ENCODE data around the gene ZNF69.

Gene ZNF69

DNA sequence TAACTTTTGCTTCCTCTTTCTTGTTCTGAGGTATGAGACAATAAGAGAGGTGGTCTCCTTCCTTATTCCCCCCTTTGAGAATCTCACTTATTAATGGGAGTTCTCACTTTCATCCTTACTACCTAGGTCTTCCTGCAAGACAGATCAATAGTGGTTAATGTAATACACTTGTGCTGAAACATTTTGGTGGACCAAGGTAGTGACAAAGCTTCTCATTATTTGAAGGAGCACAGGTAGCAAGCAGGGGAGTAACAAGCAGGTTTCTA is 55.2 kb downstream of the ZNF69 start:
- Histone ChIP-seq H4K91ac (ENCODE audit: low read depth, low read length, poor library complexity) (no peak overlapping the region), H3K79me1 (ENCODE audit: low read depth, low read length) (peaks cover 8% of the 10 kb centered on the region), H2BK15ac (ENCODE audit: low read length) (no peak overlapping the region), H3K23ac (ENCODE audit: low read depth, low read length, poor library complexity) (no peak overlapping the region), H3K9me3 (replicated peaks in 1 of 2; ENCODE audit: control insufficient read depth in 2 of 2, insufficient read depth in 1 of 2, low read depth in 1 of 2, low read length in 2 of 2) (peaks cover 38 to 78% of the 10 kb centered on the region in 2 donors), H2AK5ac (ENCODE audit: low read depth, low read length) (no peak overlapping the region), H3K14ac (ENCODE audit: low read length) (no peak overlapping the region), H3K27ac (replicated peaks; ENCODE audit: low read length) (no peak overlapping the region), H3K27me3 (ENCODE audit: control insufficient read depth in 3 of 3, insufficient read depth in 3 of 3, low read depth in 1 of 3, low read length in 3 of 3) (no peaks in the 10 kb centered on the region), H3K4ac (ENCODE audit: low read length) (no peak overlapping the region), H2BK120ac (ENCODE audit: low read depth, low read length) (no peak overlapping the region), H3K36me3 (replicated peaks in 1 of 2; ENCODE audit: control insufficient read depth in 2 of 2, insufficient read depth in 2 of 2, low read length in 2 of 2) (peaks cover 17 to 75% of the 10 kb centered on the region in 2 donors), H4K8ac (ENCODE audit: low read depth, low read length) (no peak overlapping the region), H2BK12ac (ENCODE audit: low read length) (no peak overlapping the region), H3K18ac (ENCODE audit: low read length) (no peak overlapping the region), H3K4me2 (ENCODE audit: insufficient read depth, low read length, poor library complexity, severe bottlenecking) (no peak overlapping the region), H2AFZ (ENCODE audit: low read length) (no peak overlapping the region), H3K4me1 (ENCODE audit: control insufficient read depth in 2 of 2, insufficient read depth in 1 of 2, low read depth in 1 of 2, low read length in 2 of 2) (no peaks in the 10 kb centered on the region), H3K4me3 (ENCODE audit: low read length in 2 of 2) (no peak overlapping the region), H2BK5ac (ENCODE audit: low read length) (no peak overlapping the region), H3K9ac (ENCODE audit: low read depth, low read length, poor library complexity) (no peak overlapping the region)
- no peak for DNase-seq (ENCODE audit: low spot score)

DNA sequence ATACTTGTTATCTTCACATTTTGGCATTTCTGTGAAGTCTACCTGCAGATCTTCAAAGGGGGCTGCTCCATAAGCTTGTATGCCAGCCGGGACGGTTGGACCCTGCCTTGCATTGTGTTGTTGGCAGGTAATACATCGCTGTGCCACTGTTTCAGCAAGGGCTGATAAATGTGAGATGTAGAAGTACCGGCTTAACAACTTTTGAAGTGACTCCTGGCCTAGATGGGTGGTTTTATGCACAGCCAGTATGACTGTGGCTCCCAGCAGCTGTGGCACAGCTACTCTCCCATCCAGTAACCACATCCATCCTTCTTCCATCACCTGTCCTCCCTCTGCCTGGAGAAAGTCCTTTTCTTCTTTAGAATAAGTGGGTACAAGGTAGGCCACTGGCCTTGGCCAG is 57.1 kb downstream of the ZNF69 start:
- no peak overlapping the region for H3K4ac ChIP-seq (ENCODE audit: low read length)
- H2BK12ac ChIP-seq (ENCODE audit: low read length): no peak overlapping the region
- H4K8ac ChIP-seq (ENCODE audit: low read depth, low read length): no peak overlapping the region
- no peak overlapping the region for H3K9ac ChIP-seq (ENCODE audit: low read depth, low read length, poor library complexity)
- H4K91ac ChIP-seq (ENCODE audit: low read depth, low read length, poor library complexity): no peak overlapping the region
- no peak overlapping the region for H3K23ac ChIP-seq (ENCODE audit: low read depth, low read length, poor library complexity)
- no peak overlapping the region for H2BK5ac ChIP-seq (ENCODE audit: low read length)
- H3K9me3 ChIP-seq (replicated peaks in 1 of 2; ENCODE audit: control insufficient read depth in 2 of 2, insufficient read depth in 1 of 2, low read depth in 1 of 2, low read length in 2 of 2): peaks cover 49 to 87% of the 10 kb centered on the region in 2 donors
- H3K4me3 ChIP-seq (ENCODE audit: low read length in 2 of 2): peak overlapping the region in 1 of 2 donors; percentile 53
- no peak overlapping the region for H3K18ac ChIP-seq (ENCODE audit: low read length)
- H2AK5ac ChIP-seq (ENCODE audit: low read depth, low read length): no peak overlapping the region
- H2BK120ac ChIP-seq (ENCODE audit: low read depth, low read length): no peak overlapping the region
- no peak overlapping the region for H3K14ac ChIP-seq (ENCODE audit: low read length)
- H3K27ac ChIP-seq (replicated peaks; ENCODE audit: low read length): no peak overlapping the region
- no peak for DNase-seq (ENCODE audit: low spot score)
- WGBS, 2 donors (ENCODE audit: extremely low coverage in 2 of 2, insufficient read length in 2 of 2, insufficient replicate concordance in 1 of 2): no CpG with 5 or more reads among the region's 4 CpGs
- H3K36me3 ChIP-seq (replicated peaks in 1 of 2; ENCODE audit: control insufficient read depth in 2 of 2, insufficient read depth in 2 of 2, low read length in 2 of 2): peaks cover 30 to 89% of the 10 kb centered on the region in 2 donors
- H2BK15ac ChIP-seq (ENCODE audit: low read length): no peak overlapping the region
- no peaks in the 10 kb centered on the region for H3K4me1 ChIP-seq (ENCODE audit: control insufficient read depth in 2 of 2, insufficient read depth in 1 of 2, low read depth in 1 of 2, low read length in 2 of 2)
- no peak overlapping the region for H3K4me2 ChIP-seq (ENCODE audit: insufficient read depth, low read length, poor library complexity, severe bottlenecking)
- no peaks in the 10 kb centered on the region for H3K27me3 ChIP-seq (ENCODE audit: control insufficient read depth in 3 of 3, insufficient read depth in 3 of 3, low read depth in 1 of 3, low read length in 3 of 3)
- H2AFZ ChIP-seq (ENCODE audit: low read length): no peak overlapping the region
- H3K79me1 ChIP-seq (ENCODE audit: low read depth, low read length): peaks cover 8% of the 10 kb centered on the region

DNA sequence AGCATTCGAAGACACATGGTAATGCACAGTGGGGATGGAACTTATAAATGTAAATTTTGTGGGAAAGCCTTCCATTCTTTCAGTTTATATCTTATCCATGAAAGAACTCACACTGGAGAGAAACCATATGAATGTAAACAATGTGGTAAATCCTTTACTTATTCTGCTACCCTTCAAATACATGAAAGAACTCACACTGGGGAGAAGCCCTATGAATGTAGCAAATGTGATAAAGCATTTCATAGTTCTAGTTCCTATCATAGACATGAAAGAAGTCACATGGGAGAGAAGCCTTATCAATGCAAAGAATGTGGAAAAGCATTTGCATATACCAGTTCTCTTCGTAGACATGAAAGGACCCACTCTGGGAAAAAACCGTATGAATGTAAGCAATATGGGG is 61.1 kb downstream of the ZNF69 start:
- peaks cover 65 to 100% of the 10 kb centered on the region in 2 donors for H3K9me3 ChIP-seq (replicated peaks in 1 of 2; ENCODE audit: control insufficient read depth in 2 of 2, insufficient read depth in 1 of 2, low read depth in 1 of 2, low read length in 2 of 2)
- H2AK5ac ChIP-seq (ENCODE audit: low read depth, low read length): no peak overlapping the region
- WGBS, 2 donors (ENCODE audit: extremely low coverage in 2 of 2, insufficient read length in 2 of 2, insufficient replicate concordance in 1 of 2): no CpG with 5 or more reads among the region's 3 CpGs

DNA sequence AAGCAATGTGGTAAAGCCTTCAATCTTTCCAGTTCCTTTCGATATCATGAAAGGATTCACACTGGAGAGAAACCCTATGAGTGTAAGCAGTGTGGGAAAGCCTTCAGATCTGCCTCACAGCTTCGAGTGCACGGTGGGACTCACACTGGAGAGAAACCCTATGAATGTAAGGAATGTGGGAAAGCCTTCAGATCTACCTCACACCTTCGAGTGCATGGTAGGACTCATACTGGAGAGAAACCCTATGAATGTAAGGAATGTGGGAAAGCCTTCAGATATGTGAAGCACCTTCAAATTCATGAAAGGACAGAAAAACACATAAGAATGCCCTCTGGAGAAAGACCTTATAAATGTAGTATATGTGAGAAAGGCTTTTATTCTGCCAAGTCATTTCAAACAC is 61.6 kb downstream of the ZNF69 start:
- Histone ChIP-seq H2BK15ac (ENCODE audit: low read length) (no peak overlapping the region), H3K4me1 (ENCODE audit: control insufficient read depth in 2 of 2, insufficient read depth in 1 of 2, low read depth in 1 of 2, low read length in 2 of 2) (no peaks in the 10 kb centered on the region), H3K14ac (ENCODE audit: low read length) (no peak overlapping the region), H3K4me2 (ENCODE audit: insufficient read depth, low read length, poor library complexity, severe bottlenecking) (no peak overlapping the region), H3K9me3 (replicated peaks in 1 of 2; ENCODE audit: control insufficient read depth in 2 of 2, insufficient read depth in 1 of 2, low read depth in 1 of 2, low read length in 2 of 2) (peaks cover 63 to 99% of the 10 kb centered on the region in 2 donors), H4K91ac (ENCODE audit: low read depth, low read length, poor library complexity) (no peak overlapping the region), H3K27ac (replicated peaks; ENCODE audit: low read length) (no peak overlapping the region), H3K4ac (ENCODE audit: low read length) (no peak overlapping the region), H4K8ac (ENCODE audit: low read depth, low read length) (no peak overlapping the region), H3K23ac (ENCODE audit: low read depth, low read length, poor library complexity) (no peak overlapping the region), H2BK120ac (ENCODE audit: low read depth, low read length) (no peak overlapping the region), H2AFZ (ENCODE audit: low read length) (no peak overlapping the region), H3K4me3 (ENCODE audit: low read length in 2 of 2) (no peak overlapping the region), H3K27me3 (ENCODE audit: control insufficient read depth in 3 of 3, insufficient read depth in 3 of 3, low read depth in 1 of 3, low read length in 3 of 3) (no peaks in the 10 kb centered on the region), H3K18ac (ENCODE audit: low read length) (no peak overlapping the region), H3K9ac (ENCODE audit: low read depth, low read length, poor library complexity) (no peak overlapping the region), H2BK5ac (ENCODE audit: low read length) (no peak overlapping the region), H3K36me3 (replicated peaks in 1 of 2; ENCODE audit: control insufficient read depth in 2 of 2, insufficient read depth in 2 of 2, low read length in 2 of 2) (peaks cover 42 to 99% of the 10 kb centered on the region in 2 donors), H3K79me1 (ENCODE audit: low read depth, low read length) (peaks cover 6% of the 10 kb centered on the region), H2BK12ac (ENCODE audit: low read length) (no peak overlapping the region), H2AK5ac (ENCODE audit: low read depth, low read length) (no peak overlapping the region)
- no CpG with 5 or more reads among the region's 4 CpGs for WGBS, 2 donors (ENCODE audit: extremely low coverage in 2 of 2, insufficient read length in 2 of 2, insufficient replicate concordance in 1 of 2)
- DNase-seq (ENCODE audit: low spot score): no peak

More for the DNA sequence above, 61.1 kb downstream of the ZNF69 start:
- Histone ChIP-seq H4K8ac (ENCODE audit: low read depth, low read length) (no peak overlapping the region), H2BK5ac (ENCODE audit: low read length) (no peak overlapping the region), H3K36me3 (replicated peaks in 1 of 2; ENCODE audit: control insufficient read depth in 2 of 2, insufficient read depth in 2 of 2, low read length in 2 of 2) (peaks cover 42 to 99% of the 10 kb centered on the region in 2 donors), H3K27ac (replicated peaks; ENCODE audit: low read length) (no peak overlapping the region), H3K9ac (ENCODE audit: low read depth, low read length, poor library complexity) (no peak overlapping the region), H2AFZ (ENCODE audit: low read length) (no peak overlapping the region), H3K4me3 (ENCODE audit: low read length in 2 of 2) (no peak overlapping the region), H2BK120ac (ENCODE audit: low read depth, low read length) (no peak overlapping the region), H3K4me2 (ENCODE audit: insufficient read depth, low read length, poor library complexity, severe bottlenecking) (no peak overlapping the region), H3K79me1 (ENCODE audit: low read depth, low read length) (peaks cover 7% of the 10 kb centered on the region), H3K23ac (ENCODE audit: low read depth, low read length, poor library complexity) (no peak overlapping the region), H3K27me3 (ENCODE audit: control insufficient read depth in 3 of 3, insufficient read depth in 3 of 3, low read depth in 1 of 3, low read length in 3 of 3) (no peaks in the 10 kb centered on the region), H3K4me1 (ENCODE audit: control insufficient read depth in 2 of 2, insufficient read depth in 1 of 2, low read depth in 1 of 2, low read length in 2 of 2) (no peaks in the 10 kb centered on the region), H3K14ac (ENCODE audit: low read length) (no peak overlapping the region), H2BK15ac (ENCODE audit: low read length) (no peak overlapping the region), H3K18ac (ENCODE audit: low read length) (no peak overlapping the region), H4K91ac (ENCODE audit: low read depth, low read length, poor library complexity) (no peak overlapping the region), H2BK12ac (ENCODE audit: low read length) (no peak overlapping the region), H3K4ac (ENCODE audit: low read length) (no peak overlapping the region)
- no peak for DNase-seq (ENCODE audit: low spot score)

Measured in neuronal stem cell (in vitro differentiated cells).